GM23338 (cell line): Measurements from ENCODE around the gene ZCWPW2. TPM values are rescaled to one million over a fixed set of nuclear protein-coding genes. Genes with fewer than 3 reads are reported as not detected.

Experiments used
- ATAC-seq: fragments of 200-7000 bp; cut with Tn5 transposase; 3 replicates; pipeline ENCODE4 v1.9.1; 2020
- DNase-seq: peaks from one replicate; pipeline ENCODE4 v3.0.0-alpha.2; 2015; ENCODE audit warnings: low spot score
- H2AFZ ChIP-seq: fragments of 200-600 bp; sonication (generic); 2 replicates; pipeline ENCODE4 v1.8.0; 2016; ENCODE audit warnings: antibody characterized with exemption, mild to moderate bottlenecking, moderate library complexity
- H3F3A ChIP-seq: fragments of 200-600 bp; sonication (generic); replicated peaks from 2 replicates; pipeline ENCODE4 v1.8.0; 2017; ENCODE audit warnings: antibody characterized with exemption, mixed run types, low read depth
- H3K27ac ChIP-seq: fragments of 200-600 bp; sonication (generic); 2 replicates; pipeline ENCODE4 v1.6.1; 2016; ENCODE audit warnings: low read depth
- H3K27me3 ChIP-seq: fragments of 200-600 bp; sonication (generic); 2 replicates; pipeline ENCODE4 v1.8.0; 2016; ENCODE audit warnings: mild to moderate bottlenecking, mixed run types, moderate library complexity; ENCODE audit not compliant: insufficient read depth
- H3K36me3 ChIP-seq: fragments of 200-600 bp; sonication (generic); 2 replicates; pipeline ENCODE4 v1.8.0; 2016; ENCODE audit warnings: mild to moderate bottlenecking; ENCODE audit not compliant: insufficient read depth
- H3K4me1 ChIP-seq: fragments of 200-600 bp; sonication (generic); 2 replicates; pipeline ENCODE4 v1.8.0; 2016; ENCODE audit warnings: mild to moderate bottlenecking, moderate library complexity; ENCODE audit not compliant: insufficient read depth
- H3K4me2 ChIP-seq: fragments of 200-600 bp; sonication (generic); 2 replicates; pipeline ENCODE4 v1.7.1; 2017; ENCODE audit warnings: mixed run types
- H3K4me3 ChIP-seq: fragments of 200-600 bp; sonication (generic); 2 replicates; pipeline ENCODE4 v1.6.1; 2016; ENCODE audit warnings: mixed run types
- H3K79me2 ChIP-seq: fragments of 200-600 bp; sonication (generic); replicated peaks from 2 replicates; pipeline ENCODE4 v1.8.0; 2017; ENCODE audit warnings: mild to moderate bottlenecking; ENCODE audit not compliant: insufficient read depth
- H3K9me2 ChIP-seq: fragments of 200-600 bp; sonication (generic); 2 replicates; pipeline ENCODE4 v1.8.0; 2017; ENCODE audit not compliant: insufficient read depth
- H4K20me1 ChIP-seq: fragments of 200-600 bp; sonication (generic); replicated peaks from 2 replicates; pipeline ENCODE4 v1.8.0; 2017; ENCODE audit warnings: mild to moderate bottlenecking; ENCODE audit not compliant: insufficient read depth
- H3K27ac Mint-ChIP-seq: 2 replicates; pipeline ENCODE4 v1.8.0; 2020; ENCODE audit warnings: inconsistent platforms, mild to moderate bottlenecking, moderate library complexity, mixed read lengths
- H3K27me3 Mint-ChIP-seq: 3 replicates; pipeline ENCODE4 v1.8.0; 2022; ENCODE audit warnings: low read depth, mild to moderate bottlenecking, moderate library complexity, mixed read lengths, inconsistent platforms; ENCODE audit not compliant: insufficient read depth, poor library complexity
- H3K36me3 Mint-ChIP-seq: 3 replicates; pipeline ENCODE4 v1.8.0; 2021; ENCODE audit warnings: low read depth, mild to moderate bottlenecking, inconsistent platforms, moderate library complexity, mixed read lengths
- H3K4me1 Mint-ChIP-seq: 3 replicates; pipeline ENCODE4 v1.8.0; 2020; ENCODE audit warnings: mild to moderate bottlenecking, inconsistent platforms, mixed read lengths
- H3K4me3 Mint-ChIP-seq: 3 replicates; pipeline ENCODE4 v1.8.0; 2021; ENCODE audit warnings: moderate library complexity, mild to moderate bottlenecking, inconsistent platforms, mixed read lengths
- H3K9me3 Mint-ChIP-seq: 3 replicates; pipeline ENCODE4 v1.8.0; 2020; ENCODE audit warnings: moderate library complexity, mild to moderate bottlenecking, inconsistent platforms, mixed read lengths
- EZH2phosphoT487 ChIP-seq: fragments of 200-600 bp; sonication (generic); IDR thresholded peaks from one replicate; pipeline ENCODE4 v1.8.1; 2018; ENCODE audit warnings: antibody characterized with exemption; ENCODE audit not compliant: unreplicated experiment
- ZNF331 ChIP-seq: fragments of 250-450 bp; sonication (Bioruptor Pico); IDR thresholded peaks from 2 replicates; pipeline ENCODE4 v1.5.0; 2020; ENCODE audit warnings: low read depth, mild to moderate bottlenecking, moderate library complexity
- polyA plus RNA-seq: library from polyadenylated mRNA; unstranded; fragments of >200 nt; fragmentation: Nextera tagmentation; extraction: Ambion mirVana; gene quantifications from 2 replicates; pipeline ENCODE4 v1.2.1, GENCODE V29; 2016
- total RNA-seq: library from RNA; depleted of rRNA; stranded (reverse); fragments of >200 nt; shearing (Covaris generic); gene quantifications from 2 replicates; pipeline ENCODE4 v1.2.3, GENCODE V29; 2014
- TF ChIP-seq, protein P1 (sequence below): IDR thresholded peaks from one replicate; pipeline ENCODE4 v1.6.1; 2018; ENCODE audit warnings: antibody characterized with exemption; ENCODE audit not compliant: unreplicated experiment
- TF ChIP-seq, protein P2 (sequence below), 2 experiments: fragments of 200-600 bp in 1 of 2; sonication (generic) in 1 of 2; conservative IDR thresholded peaks; 2 replicates each; pipeline versions ENCODE4 v1.5.1 to v1.6.1; 2016 to 2017; ENCODE audit warnings: antibody characterized with exemption in 2 of 2, low read depth in 2 of 2, mild to moderate bottlenecking in 2 of 2, moderate library complexity in 1 of 2
- TF ChIP-seq, protein P3 (sequence below): fragments of 250-450 bp; sonication (Bioruptor Pico); IDR thresholded peaks from 2 replicates; pipeline ENCODE4 v1.5.0; 2020; ENCODE audit warnings: mild to moderate bottlenecking, moderate library complexity

ZCWPW2 gene
- total and polyA plus RNA-seq, 2 experiments from 2014 or later: 0.55 TPM; not detected in 1

DNA sequence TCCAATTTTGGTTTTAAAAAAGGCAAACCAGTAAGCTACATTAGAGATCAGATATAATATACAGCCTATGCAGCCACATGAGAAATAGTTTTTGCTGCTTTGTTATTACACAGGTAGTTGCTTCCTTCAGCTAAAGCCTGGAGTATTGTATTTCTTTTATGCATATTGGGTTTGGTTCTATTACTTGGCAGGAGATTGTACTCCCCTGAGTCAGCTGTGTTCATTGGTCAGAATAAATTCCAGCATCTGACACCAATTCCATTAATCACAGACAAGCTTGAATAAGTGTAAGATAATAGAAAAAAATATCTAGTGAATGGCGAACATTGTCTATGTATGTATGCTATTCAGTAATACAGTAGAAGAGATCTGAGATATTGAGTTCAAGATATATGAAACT is 26.1 kb upstream of the ZCWPW2 start (continued):
- TF ChIP-seq, protein P1, sequence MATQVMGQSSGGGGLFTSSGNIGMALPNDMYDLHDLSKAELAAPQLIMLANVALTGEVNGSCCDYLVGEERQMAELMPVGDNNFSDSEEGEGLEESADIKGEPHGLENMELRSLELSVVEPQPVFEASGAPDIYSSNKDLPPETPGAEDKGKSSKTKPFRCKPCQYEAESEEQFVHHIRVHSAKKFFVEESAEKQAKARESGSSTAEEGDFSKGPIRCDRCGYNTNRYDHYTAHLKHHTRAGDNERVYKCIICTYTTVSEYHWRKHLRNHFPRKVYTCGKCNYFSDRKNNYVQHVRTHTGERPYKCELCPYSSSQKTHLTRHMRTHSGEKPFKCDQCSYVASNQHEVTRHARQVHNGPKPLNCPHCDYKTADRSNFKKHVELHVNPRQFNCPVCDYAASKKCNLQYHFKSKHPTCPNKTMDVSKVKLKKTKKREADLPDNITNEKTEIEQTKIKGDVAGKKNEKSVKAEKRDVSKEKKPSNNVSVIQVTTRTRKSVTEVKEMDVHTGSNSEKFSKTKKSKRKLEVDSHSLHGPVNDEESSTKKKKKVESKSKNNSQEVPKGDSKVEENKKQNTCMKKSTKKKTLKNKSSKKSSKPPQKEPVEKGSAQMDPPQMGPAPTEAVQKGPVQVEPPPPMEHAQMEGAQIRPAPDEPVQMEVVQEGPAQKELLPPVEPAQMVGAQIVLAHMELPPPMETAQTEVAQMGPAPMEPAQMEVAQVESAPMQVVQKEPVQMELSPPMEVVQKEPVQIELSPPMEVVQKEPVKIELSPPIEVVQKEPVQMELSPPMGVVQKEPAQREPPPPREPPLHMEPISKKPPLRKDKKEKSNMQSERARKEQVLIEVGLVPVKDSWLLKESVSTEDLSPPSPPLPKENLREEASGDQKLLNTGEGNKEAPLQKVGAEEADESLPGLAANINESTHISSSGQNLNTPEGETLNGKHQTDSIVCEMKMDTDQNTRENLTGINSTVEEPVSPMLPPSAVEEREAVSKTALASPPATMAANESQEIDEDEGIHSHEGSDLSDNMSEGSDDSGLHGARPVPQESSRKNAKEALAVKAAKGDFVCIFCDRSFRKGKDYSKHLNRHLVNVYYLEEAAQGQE: no peak

DNA sequence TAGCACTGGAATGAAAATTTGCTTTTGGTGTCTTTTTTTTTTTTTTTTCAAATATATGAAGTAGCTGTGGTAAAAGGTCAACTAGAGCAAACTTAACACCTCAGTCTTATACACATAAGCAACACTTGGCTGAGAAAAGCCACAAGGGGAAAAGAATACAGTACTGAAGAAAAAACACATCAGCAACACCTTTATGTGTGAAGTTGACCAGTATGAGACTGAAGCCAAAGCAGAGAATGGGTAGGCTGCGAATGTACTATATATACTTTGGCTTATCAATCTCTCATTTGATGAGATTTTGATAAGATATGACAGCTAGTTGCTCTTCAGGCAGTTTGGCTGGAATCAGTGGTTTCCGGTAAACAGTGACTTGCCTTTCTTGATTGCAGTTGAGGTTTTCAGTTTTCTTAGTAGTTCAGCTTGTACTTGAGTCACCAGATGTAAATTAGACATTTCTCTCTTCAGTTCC is 22.0 kb upstream of the ZCWPW2 start:
- no peak overlapping the region for H2AFZ ChIP-seq
- H3K36me3 Mint-ChIP-seq: no peaks in the 10 kb centered on the region; the same call in 2 of the 3 replicates
- H3K27me3 Mint-ChIP-seq: no peaks in the 10 kb centered on the region
- peaks cover 1% of the 10 kb centered on the region; the same call in 2 of the 3 replicates for H3K4me1 Mint-ChIP-seq
- no peaks in the 10 kb centered on the region for H3K36me3 ChIP-seq
- H3K27me3 ChIP-seq: no peaks in the 10 kb centered on the region
- H3F3A ChIP-seq: no peaks in the 10 kb centered on the region
- ATAC-seq: no peak
- no peak overlapping the region for H3K4me2 ChIP-seq
- H3K27ac ChIP-seq: no peak overlapping the region
- no peak overlapping the region for H3K4me3 ChIP-seq
- TF ChIP-seq ZNF331 (no peak), EZH2phosphoT487 (no peak)
- TF ChIP-seq, protein P2, sequence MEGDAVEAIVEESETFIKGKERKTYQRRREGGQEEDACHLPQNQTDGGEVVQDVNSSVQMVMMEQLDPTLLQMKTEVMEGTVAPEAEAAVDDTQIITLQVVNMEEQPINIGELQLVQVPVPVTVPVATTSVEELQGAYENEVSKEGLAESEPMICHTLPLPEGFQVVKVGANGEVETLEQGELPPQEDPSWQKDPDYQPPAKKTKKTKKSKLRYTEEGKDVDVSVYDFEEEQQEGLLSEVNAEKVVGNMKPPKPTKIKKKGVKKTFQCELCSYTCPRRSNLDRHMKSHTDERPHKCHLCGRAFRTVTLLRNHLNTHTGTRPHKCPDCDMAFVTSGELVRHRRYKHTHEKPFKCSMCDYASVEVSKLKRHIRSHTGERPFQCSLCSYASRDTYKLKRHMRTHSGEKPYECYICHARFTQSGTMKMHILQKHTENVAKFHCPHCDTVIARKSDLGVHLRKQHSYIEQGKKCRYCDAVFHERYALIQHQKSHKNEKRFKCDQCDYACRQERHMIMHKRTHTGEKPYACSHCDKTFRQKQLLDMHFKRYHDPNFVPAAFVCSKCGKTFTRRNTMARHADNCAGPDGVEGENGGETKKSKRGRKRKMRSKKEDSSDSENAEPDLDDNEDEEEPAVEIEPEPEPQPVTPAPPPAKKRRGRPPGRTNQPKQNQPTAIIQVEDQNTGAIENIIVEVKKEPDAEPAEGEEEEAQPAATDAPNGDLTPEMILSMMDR (conservative IDR thresholded peaks at IDR 0.05; ENCODE audit: low read depth in 2 of 2): no peak
- TF ChIP-seq, protein P3, sequence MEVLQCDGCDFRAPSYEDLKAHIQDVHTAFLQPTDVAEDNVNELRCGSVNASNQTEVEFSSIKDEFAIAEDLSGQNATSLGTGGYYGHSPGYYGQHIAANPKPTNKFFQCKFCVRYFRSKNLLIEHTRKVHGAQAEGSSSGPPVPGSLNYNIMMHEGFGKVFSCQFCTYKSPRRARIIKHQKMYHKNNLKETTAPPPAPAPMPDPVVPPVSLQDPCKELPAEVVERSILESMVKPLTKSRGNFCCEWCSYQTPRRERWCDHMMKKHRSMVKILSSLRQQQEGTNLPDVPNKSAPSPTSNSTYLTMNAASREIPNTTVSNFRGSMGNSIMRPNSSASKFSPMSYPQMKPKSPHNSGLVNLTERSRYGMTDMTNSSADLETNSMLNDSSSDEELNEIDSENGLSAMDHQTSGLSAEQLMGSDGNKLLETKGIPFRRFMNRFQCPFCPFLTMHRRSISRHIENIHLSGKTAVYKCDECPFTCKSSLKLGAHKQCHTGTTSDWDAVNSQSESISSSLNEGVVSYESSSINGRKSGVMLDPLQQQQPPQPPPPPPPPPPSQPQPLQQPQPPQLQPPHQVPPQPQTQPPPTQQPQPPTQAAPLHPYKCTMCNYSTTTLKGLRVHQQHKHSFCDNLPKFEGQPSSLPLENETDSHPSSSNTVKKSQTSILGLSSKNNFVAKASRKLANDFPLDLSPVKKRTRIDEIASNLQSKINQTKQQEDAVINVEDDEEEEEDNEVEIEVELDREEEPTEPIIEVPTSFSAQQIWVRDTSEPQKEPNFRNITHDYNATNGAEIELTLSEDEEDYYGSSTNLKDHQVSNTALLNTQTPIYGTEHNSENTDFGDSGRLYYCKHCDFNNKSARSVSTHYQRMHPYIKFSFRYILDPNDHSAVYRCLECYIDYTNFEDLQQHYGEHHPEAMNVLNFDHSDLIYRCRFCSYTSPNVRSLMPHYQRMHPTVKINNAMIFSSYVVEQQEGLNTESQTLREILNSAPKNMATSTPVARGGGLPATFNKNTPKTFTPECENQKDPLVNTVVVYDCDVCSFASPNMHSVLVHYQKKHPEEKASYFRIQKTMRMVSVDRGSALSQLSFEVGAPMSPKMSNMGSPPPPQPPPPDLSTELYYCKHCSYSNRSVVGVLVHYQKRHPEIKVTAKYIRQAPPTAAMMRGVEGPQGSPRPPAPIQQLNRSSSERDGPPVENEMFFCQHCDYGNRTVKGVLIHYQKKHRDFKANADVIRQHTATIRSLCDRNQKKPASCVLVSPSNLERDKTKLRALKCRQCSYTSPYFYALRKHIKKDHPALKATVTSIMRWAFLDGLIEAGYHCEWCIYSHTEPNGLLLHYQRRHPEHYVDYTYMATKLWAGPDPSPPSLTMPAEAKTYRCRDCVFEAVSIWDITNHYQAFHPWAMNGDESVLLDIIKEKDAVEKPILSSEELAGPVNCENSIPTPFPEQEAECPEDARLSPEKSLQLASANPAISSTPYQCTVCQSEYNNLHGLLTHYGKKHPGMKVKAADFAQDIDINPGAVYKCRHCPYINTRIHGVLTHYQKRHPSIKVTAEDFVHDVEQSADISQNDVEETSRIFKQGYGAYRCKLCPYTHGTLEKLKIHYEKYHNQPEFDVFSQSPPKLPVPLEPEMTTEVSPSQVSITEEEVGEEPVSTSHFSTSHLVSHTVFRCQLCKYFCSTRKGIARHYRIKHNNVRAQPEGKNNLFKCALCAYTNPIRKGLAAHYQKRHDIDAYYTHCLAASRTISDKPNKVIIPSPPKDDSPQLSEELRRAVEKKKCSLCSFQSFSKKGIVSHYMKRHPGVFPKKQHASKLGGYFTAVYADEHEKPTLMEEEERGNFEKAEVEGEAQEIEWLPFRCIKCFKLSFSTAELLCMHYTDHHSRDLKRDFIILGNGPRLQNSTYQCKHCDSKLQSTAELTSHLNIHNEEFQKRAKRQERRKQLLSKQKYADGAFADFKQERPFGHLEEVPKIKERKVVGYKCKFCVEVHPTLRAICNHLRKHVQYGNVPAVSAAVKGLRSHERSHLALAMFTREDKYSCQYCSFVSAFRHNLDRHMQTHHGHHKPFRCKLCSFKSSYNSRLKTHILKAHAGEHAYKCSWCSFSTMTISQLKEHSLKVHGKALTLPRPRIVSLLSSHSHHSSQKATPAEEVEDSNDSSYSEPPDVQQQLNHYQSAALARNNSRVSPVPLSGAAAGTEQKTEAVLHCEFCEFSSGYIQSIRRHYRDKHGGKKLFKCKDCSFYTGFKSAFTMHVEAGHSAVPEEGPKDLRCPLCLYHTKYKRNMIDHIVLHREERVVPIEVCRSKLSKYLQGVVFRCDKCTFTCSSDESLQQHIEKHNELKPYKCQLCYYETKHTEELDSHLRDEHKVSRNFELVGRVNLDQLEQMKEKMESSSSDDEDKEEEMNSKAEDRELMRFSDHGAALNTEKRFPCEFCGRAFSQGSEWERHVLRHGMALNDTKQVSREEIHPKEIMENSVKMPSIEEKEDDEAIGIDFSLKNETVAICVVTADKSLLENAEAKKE: no peak
- H3K9me2 ChIP-seq: no peaks in the 10 kb centered on the region
- H4K20me1 ChIP-seq: no peaks in the 10 kb centered on the region
- no peak overlapping the region for H3K27ac Mint-ChIP-seq
- H3K79me2 ChIP-seq: no peaks in the 10 kb centered on the region
- DNase-seq: no peak
- H3K4me1 ChIP-seq: no peaks in the 10 kb centered on the region
- H3K9me3 Mint-ChIP-seq: no peaks in the 10 kb centered on the region
- no peak overlapping the region for H3K4me3 Mint-ChIP-seq
